Activated T-cell treated with anti-CD3 and anti-CD28 coated beads, Interleukin-2, amount 50 U/mL, for 48 hours (primary cell): ENCODE results near the gene AQP7.
"Not testable (repeated sequence)": the region's sequence is repeated elsewhere in the genome, so short reads cannot be mapped to it uniquely, and the experiment has no call there.

Experiments
- DNase-seq, 2 experiments: peaks; one replicate each; pipeline ENCODE4 v3.0.0-alpha.2; 2020

Gene AQP7

GRCh38 chr9:33393581-33393980, 8.8 kb downstream of the AQP7 start:
- no peak for DNase-seq

- DNase-seq: not testable (repeated sequence)
Measured at GRCh38 chr9:33392591-33393021, 9.8 kb downstream of the AQP7 start.

GRCh38 chr9:33391111-33391771, 11.1 kb downstream of the AQP7 start:
- DNase-seq: not testable (repeated sequence)

- DNase-seq: no peak
Measured at GRCh38 chr9:33388110-33388994, 14.0 kb downstream of the AQP7 start.

- DNase-seq: not testable (repeated sequence)
Measured at GRCh38 chr9:33386998-33387397, 15.4 kb downstream of the AQP7 start.

GRCh38 chr9:33386641-33386996, 15.7 kb downstream of the AQP7 start:
- not testable (repeated sequence) for DNase-seq

GRCh38 chr9:33385979-33386640, 16.3 kb downstream of the AQP7 start:
- DNase-seq: not testable (repeated sequence)

- not testable (repeated sequence) for DNase-seq
Measured at GRCh38 chr9:33385536-33385935, 16.8 kb downstream of the AQP7 start.

GRCh38 chr9:33383396-33383795, 19.0 kb downstream of the AQP7 start:
- DNase-seq: not testable (repeated sequence)

GRCh38 chr9:33382397-33382796, 20.0 kb downstream of the AQP7 start:
- DNase-seq: not testable (repeated sequence)

GRCh38 chr9:33381231-33381791, 21.1 kb downstream of the AQP7 start:
- no peak for DNase-seq

GRCh38 chr9:33380390-33381094, 21.8 kb downstream of the AQP7 start:
- DNase-seq: no peak

GRCh38 chr9:33379666-33380389, 22.5 kb downstream of the AQP7 start:
- no peak for DNase-seq

- no peak for DNase-seq
Measured at GRCh38 chr9:33378121-33378795, 24.1 kb downstream of the AQP7 start.

- DNase-seq: no peak
Measured at GRCh38 chr9:33377089-33377715, 25.2 kb downstream of the AQP7 start.

GRCh38 chr9:33375841-33376321, 26.5 kb downstream of the AQP7 start:
- no peak for DNase-seq

GRCh38 chr9:33375238-33375840, 27.0 kb downstream of the AQP7 start:
- DNase-seq: no peak

GRCh38 chr9:33374634-33375237, 27.6 kb downstream of the AQP7 start:
- peak; percentile 72 to 74 for DNase-seq

GRCh38 chr9:33374190-33374589, 28.2 kb downstream of the AQP7 start:
- DNase-seq: no peak

GRCh38 chr9:33372900-33373299, 29.5 kb downstream of the AQP7 start:
- no peak for DNase-seq
